HL-60 (cell line): Measurements from ENCODE around the gene NTSR2.

Experiments used
- DNase-seq, 2 experiments: peaks; one replicate each; pipeline ENCODE4 v3.0.0-alpha.2; 2010 to 2020; ENCODE audit warnings: low read depth in 1 of 2, low spot score in 1 of 2
- H3K27ac ChIP-seq: fragments of 250-450 bp; sonication (Bioruptor Pico); replicated peaks from 2 replicates; pipeline ENCODE4 v1.5.1; 2020; ENCODE audit warnings: mild to moderate bottlenecking, moderate library complexity
- H3K27me3 ChIP-seq: fragments of 250-450 bp; sonication (Bioruptor Pico); 2 replicates; pipeline ENCODE4 v1.5.1; 2021; ENCODE audit warnings: mild to moderate bottlenecking, moderate library complexity; ENCODE audit not compliant: insufficient read depth, poor library complexity, severe bottlenecking
- H3K4me3 ChIP-seq: replicated peaks from 2 replicates; pipeline ENCODE4 v1.5.1; 2011; ENCODE audit warnings: mild to moderate bottlenecking, control low read depth, low read length; ENCODE audit not compliant: insufficient read depth
- GABPA ChIP-seq: IDR thresholded peaks from 2 replicates; pipeline ENCODE4 v1.6.1; 2012; ENCODE audit warnings: low read depth
- POLR2AphosphoS5 ChIP-seq: IDR thresholded peaks from 2 replicates; pipeline ENCODE4 v1.6.1; 2012; ENCODE audit warnings: low read depth
- SPI1 ChIP-seq: IDR thresholded peaks from 2 replicates; pipeline ENCODE4 v1.6.1; 2012; ENCODE audit warnings: low read depth, mild to moderate bottlenecking, borderline replicate concordance
- TF ChIP-seq, protein P1 (sequence below): IDR thresholded peaks from 2 replicates; pipeline ENCODE4 v1.6.1; 2012; ENCODE audit warnings: low read depth; ENCODE audit not compliant: insufficient replicate concordance
- TF ChIP-seq, protein P2 (sequence below): IDR thresholded peaks from one replicate; pipeline ENCODE4 v1.5.1; 2011; ENCODE audit warnings: low read length, control low read depth, inconsistent platforms; ENCODE audit not compliant: insufficient read depth

NTSR2 gene

DNA sequence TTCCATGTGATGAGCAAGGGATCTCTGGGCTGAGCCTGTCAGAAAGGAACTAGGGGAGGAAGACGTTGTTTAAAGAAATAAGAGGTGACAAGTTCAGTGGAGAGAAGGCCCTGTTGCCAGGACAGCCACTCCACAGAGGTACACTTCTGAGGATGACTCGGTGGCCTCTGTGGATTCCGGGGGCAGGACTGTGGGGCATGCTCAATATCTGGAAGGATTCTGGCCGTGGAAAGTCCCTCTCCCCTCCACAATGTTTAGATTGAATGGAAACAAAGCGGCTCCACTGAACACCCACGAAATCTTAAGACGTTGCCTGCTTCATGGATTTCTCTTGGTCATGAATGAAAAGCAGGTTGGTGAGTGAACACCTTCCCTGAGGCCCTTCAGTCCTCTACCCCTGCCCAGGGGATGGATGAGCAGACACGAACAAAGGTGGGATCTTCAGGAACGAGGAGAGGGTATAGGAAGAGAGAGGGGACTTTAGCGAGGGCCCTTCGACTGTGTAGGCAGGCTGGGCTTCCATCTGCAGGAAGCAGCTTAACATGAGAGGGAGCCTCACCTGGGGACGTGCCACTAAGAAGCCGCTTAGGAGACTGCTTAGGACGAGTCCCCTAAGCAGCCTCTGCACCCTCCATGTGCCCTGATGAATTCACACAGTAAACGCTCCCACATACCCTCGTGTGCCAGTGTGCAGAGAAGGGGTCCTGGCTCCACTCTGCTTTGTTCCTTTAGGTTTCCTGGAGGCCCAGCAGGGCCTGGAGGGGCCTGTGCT is 1.9 kb downstream of the NTSR2 start:
- TF ChIP-seq SPI1 (no peak), POLR2AphosphoS5 (no peak), GABPA (no peak)
- TF ChIP-seq, protein P1, sequence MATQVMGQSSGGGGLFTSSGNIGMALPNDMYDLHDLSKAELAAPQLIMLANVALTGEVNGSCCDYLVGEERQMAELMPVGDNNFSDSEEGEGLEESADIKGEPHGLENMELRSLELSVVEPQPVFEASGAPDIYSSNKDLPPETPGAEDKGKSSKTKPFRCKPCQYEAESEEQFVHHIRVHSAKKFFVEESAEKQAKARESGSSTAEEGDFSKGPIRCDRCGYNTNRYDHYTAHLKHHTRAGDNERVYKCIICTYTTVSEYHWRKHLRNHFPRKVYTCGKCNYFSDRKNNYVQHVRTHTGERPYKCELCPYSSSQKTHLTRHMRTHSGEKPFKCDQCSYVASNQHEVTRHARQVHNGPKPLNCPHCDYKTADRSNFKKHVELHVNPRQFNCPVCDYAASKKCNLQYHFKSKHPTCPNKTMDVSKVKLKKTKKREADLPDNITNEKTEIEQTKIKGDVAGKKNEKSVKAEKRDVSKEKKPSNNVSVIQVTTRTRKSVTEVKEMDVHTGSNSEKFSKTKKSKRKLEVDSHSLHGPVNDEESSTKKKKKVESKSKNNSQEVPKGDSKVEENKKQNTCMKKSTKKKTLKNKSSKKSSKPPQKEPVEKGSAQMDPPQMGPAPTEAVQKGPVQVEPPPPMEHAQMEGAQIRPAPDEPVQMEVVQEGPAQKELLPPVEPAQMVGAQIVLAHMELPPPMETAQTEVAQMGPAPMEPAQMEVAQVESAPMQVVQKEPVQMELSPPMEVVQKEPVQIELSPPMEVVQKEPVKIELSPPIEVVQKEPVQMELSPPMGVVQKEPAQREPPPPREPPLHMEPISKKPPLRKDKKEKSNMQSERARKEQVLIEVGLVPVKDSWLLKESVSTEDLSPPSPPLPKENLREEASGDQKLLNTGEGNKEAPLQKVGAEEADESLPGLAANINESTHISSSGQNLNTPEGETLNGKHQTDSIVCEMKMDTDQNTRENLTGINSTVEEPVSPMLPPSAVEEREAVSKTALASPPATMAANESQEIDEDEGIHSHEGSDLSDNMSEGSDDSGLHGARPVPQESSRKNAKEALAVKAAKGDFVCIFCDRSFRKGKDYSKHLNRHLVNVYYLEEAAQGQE: no peak
- TF ChIP-seq, protein P2, sequence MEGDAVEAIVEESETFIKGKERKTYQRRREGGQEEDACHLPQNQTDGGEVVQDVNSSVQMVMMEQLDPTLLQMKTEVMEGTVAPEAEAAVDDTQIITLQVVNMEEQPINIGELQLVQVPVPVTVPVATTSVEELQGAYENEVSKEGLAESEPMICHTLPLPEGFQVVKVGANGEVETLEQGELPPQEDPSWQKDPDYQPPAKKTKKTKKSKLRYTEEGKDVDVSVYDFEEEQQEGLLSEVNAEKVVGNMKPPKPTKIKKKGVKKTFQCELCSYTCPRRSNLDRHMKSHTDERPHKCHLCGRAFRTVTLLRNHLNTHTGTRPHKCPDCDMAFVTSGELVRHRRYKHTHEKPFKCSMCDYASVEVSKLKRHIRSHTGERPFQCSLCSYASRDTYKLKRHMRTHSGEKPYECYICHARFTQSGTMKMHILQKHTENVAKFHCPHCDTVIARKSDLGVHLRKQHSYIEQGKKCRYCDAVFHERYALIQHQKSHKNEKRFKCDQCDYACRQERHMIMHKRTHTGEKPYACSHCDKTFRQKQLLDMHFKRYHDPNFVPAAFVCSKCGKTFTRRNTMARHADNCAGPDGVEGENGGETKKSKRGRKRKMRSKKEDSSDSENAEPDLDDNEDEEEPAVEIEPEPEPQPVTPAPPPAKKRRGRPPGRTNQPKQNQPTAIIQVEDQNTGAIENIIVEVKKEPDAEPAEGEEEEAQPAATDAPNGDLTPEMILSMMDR: no peak
- no peak overlapping the region for H3K4me3 ChIP-seq
- no peak for DNase-seq
- peaks cover 3% of the 10 kb centered on the region for H3K27me3 ChIP-seq
- H3K27ac ChIP-seq: no peak overlapping the region

DNA sequence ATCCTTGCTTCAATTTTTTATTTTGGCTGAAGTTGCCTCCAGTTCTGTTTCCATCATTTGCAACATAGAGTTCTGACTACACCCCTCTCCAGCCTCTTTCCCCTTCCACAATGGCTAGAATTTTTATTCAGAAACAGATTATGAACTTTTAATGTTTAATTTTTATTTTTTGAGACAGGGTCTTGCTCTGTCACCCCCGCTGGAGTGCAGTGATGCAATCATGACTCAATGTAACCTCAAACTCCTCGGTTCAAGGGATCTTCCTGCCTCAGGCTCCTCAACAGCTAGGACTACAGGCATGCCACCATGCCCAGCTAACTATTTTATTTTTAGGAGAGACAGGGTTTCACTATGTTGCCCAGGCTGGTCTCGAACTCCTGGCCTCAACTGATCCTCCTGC is 2.8 kb downstream of the NTSR2 start:
- no peak overlapping the region for H3K27ac ChIP-seq
- TF ChIP-seq POLR2AphosphoS5 (no peak), SPI1 (no peak), GABPA (no peak)
- TF ChIP-seq, protein P2: no peak
- H3K27me3 ChIP-seq: peaks cover 3% of the 10 kb centered on the region
- H3K4me3 ChIP-seq: no peak overlapping the region
- no peak for DNase-seq

DNA sequence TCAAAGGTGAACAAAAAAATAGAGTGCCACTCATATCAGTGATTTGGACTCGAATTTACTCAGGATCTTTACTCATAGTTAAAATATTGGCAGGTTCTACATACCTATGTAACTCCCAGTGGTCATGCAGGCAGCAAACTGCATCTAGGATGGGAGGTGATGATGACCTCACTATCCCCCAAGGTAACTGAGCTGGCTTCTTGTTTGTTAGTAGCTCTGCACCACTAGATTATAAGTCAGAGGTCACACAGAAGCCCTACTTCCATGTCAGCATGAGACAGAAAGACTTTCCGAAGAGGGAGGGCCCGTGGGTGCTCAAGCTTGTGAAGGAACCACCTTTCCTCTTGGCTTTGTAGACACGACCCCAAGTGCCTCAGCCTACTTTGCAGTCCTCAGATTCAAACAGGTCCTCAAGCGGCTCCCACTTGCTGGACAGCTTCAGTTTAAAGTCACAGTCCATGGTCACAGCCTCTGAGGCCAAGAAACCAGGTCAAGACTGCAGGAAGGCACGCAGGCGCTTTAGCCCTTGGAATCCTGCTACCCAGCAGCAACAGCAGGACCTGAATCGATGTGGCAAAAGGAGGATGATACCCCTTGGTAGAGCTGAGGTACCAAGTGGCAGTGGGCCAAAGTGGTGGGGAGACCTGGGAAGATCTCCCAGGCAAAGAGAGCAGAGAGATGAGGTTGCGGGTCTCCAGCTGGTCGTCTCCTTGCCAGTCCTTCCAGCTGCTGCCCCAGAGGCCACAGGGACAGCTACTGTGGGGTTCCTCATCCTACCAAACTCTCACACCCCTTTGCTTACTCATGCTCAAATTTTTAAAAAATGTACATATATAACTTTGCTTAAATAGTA is 4.3 kb downstream of the NTSR2 start:
- DNase-seq: no peak
- TF ChIP-seq, protein P2: no peak
- TF ChIP-seq, protein P1: no peak
- no peak for TF ChIP-seq SPI1
- TF ChIP-seq GABPA: no peak
- no peak for TF ChIP-seq POLR2AphosphoS5
- Histone ChIP-seq H3K27me3 (peaks cover 3% of the 10 kb centered on the region), H3K27ac (no peak overlapping the region), H3K4me3 (no peak overlapping the region)
